HAP-1 (cell line): Measurements from ENCODE around the gene ZFP57.

Source experiments
- DNase-seq, 2 experiments: peaks; one replicate each; pipeline ENCODE4 v3.0.0-alpha.2; 2016 to 2020; ENCODE audit warnings: low spot score in 2 of 2
- H3K27me3 ChIP-seq: fragments of 250-450 bp; sonication (Bioruptor Pico); 2 replicates; pipeline ENCODE4 v1.5.1; 2020; ENCODE audit warnings: low read depth, mild to moderate bottlenecking, moderate library complexity
- H3K36me3 ChIP-seq: fragments of 250-450 bp; sonication (Bioruptor Pico); replicated peaks from 2 replicates; pipeline ENCODE4 v1.5.1; 2020; ENCODE audit warnings: mild to moderate bottlenecking
- H3K4me1 ChIP-seq: fragments of 250-450 bp; sonication (Bioruptor Pico); 2 replicates; pipeline ENCODE4 v1.5.1; 2020; ENCODE audit warnings: mild to moderate bottlenecking
- H3K4me3 ChIP-seq: fragments of 250-450 bp; sonication (Bioruptor Pico); 2 replicates; pipeline ENCODE4 v1.5.1; 2020; ENCODE audit warnings: mild to moderate bottlenecking, moderate library complexity
- H3K9me3 ChIP-seq: fragments of 250-450 bp; sonication (Bioruptor Pico); 2 replicates; pipeline ENCODE4 v1.5.1; 2020; ENCODE audit warnings: mild to moderate bottlenecking, moderate library complexity
- in situ Hi-C: fragments of 300-500 bp; cut with MboI; formaldehyde crosslinking; loops from 3 replicates; pipeline ENCODE4 v1.14.3; 2020; ENCODE audit warnings: low sequenced_read_pairs, inconsistent platforms, mixed read lengths

ZFP57 gene

GRCh38 chr6:29655658-29656057 is 25.3 kb downstream of the ZFP57 start:
- in situ Hi-C loops, result no loop called here
- no peaks in the 10 kb centered on the region for H3K27me3 ChIP-seq
- H3K9me3 ChIP-seq, result no peaks in the 10 kb centered on the region
- no peaks in the 10 kb centered on the region for H3K36me3 ChIP-seq
- H3K4me1 ChIP-seq, result no peaks in the 10 kb centered on the region
- DNase-seq, result no peak
- H3K4me3 ChIP-seq, result no peak overlapping the region

GRCh38 chr6:29653452-29654038 is 27.4 kb downstream of the ZFP57 start:
- in situ Hi-C loops, result no loop called here
- Histone ChIP-seq H3K4me1 (peaks cover 9% of the 10 kb centered on the region), H3K4me3 (no peak overlapping the region), H3K9me3 (no peaks in the 10 kb centered on the region), H3K36me3 (no peaks in the 10 kb centered on the region), H3K27me3 (no peaks in the 10 kb centered on the region)
- DNase-seq, result peak; percentile 69 to 71

- Histone ChIP-seq H3K27me3 (no peaks in the 10 kb centered on the region), H3K4me1 (peaks cover 9% of the 10 kb centered on the region), H3K36me3 (no peaks in the 10 kb centered on the region), H3K9me3 (no peaks in the 10 kb centered on the region), H3K4me3 (no peak overlapping the region)
- no peak for DNase-seq
- in situ Hi-C loops, result no loop called here
These were observed 28.8 kb downstream of the ZFP57 start for GRCh38 chr6:29652198-29652584.

- H3K36me3 ChIP-seq, result no peaks in the 10 kb centered on the region
These were observed 29.3 kb downstream of the ZFP57 start for GRCh38 chr6:29651413-29652197.

GRCh38 chr6:29649701-29650673 is 31.0 kb downstream of the ZFP57 start:
- in situ Hi-C loops, result no loop called here
- peak; percentile 92 to 99 for DNase-seq
- Histone ChIP-seq H3K4me1 (peaks cover 9% of the 10 kb centered on the region), H3K9me3 (no peaks in the 10 kb centered on the region), H3K27me3 (no peaks in the 10 kb centered on the region), H3K4me3 (peak overlapping the region; percentile 25), H3K36me3 (no peaks in the 10 kb centered on the region)

More at GRCh38 chr6:29651413-29652197, 29.3 kb downstream of the ZFP57 start:
- Histone ChIP-seq H3K27me3 (no peaks in the 10 kb centered on the region), H3K4me1 (peaks cover 9% of the 10 kb centered on the region), H3K9me3 (no peaks in the 10 kb centered on the region), H3K4me3 (no peak overlapping the region)
- in situ Hi-C loops, result no loop called here
- peak in 1 of 2 experiments; percentile 43 for DNase-seq

GRCh38 chr6:29647927-29648642 is 32.9 kb downstream of the ZFP57 start:
- in situ Hi-C loops, result no loop called here
- Histone ChIP-seq H3K27me3 (no peaks in the 10 kb centered on the region), H3K9me3 (no peaks in the 10 kb centered on the region), H3K4me1 (peaks cover 9% of the 10 kb centered on the region), H3K4me3 (no peak overlapping the region), H3K36me3 (no peaks in the 10 kb centered on the region)
- peak; percentile 39 to 51 for DNase-seq

GRCh38 chr6:29641430-29642148 is 39.4 kb downstream of the ZFP57 start:
- no peak for DNase-seq
- in situ Hi-C loops, result no loop called here
- Histone ChIP-seq H3K9me3 (no peaks in the 10 kb centered on the region), H3K4me1 (no peaks in the 10 kb centered on the region; the same call in 1 of the 2 replicates), H3K4me3 (no peak overlapping the region), H3K36me3 (no peaks in the 10 kb centered on the region), H3K27me3 (no peaks in the 10 kb centered on the region)

- DNase-seq, result no peak
- Histone ChIP-seq H3K4me3 (no peak overlapping the region), H3K9me3 (no peaks in the 10 kb centered on the region), H3K27me3 (no peaks in the 10 kb centered on the region), H3K36me3 (no peaks in the 10 kb centered on the region), H3K4me1 (no peaks in the 10 kb centered on the region; the same call in 1 of the 2 replicates)
- in situ Hi-C loops, result no loop called here
These were observed 43.7 kb downstream of the ZFP57 start for GRCh38 chr6:29637247-29637646.

- Histone ChIP-seq H3K36me3 (no peaks in the 10 kb centered on the region), H3K4me1 (peaks cover 14% of the 10 kb centered on the region), H3K9me3 (no peaks in the 10 kb centered on the region), H3K27me3 (no peaks in the 10 kb centered on the region), H3K4me3 (peak overlapping the region; percentile 67)
- in situ Hi-C loops, result no loop called here
- peak in 1 of 2 experiments; percentile 26 for DNase-seq
These were observed 47.4 kb downstream of the ZFP57 start for GRCh38 chr6:29633534-29633905.

GRCh38 chr6:29632789-29633533 is 48.0 kb downstream of the ZFP57 start, which contains the start of gene GABBR1:
Gene GABBR1 (minus strand): TSS chr6:29633183. CDS start chr6:29632385, 798 bp downstream.
- Histone ChIP-seq H3K36me3 (no peaks in the 10 kb centered on the region), H3K27me3 (no peaks in the 10 kb centered on the region), H3K4me3 (peak within 1 kb of the TSS; percentile 67), H3K9me3 (no peaks in the 10 kb centered on the region), H3K4me1 (peaks cover 14% of the 10 kb centered on the region)
- in situ Hi-C loops, result no loop called here
- DNase-seq, result peak; percentile 92 to 95

GRCh38 chr6:29631860-29632731 is 48.9 kb downstream of the ZFP57 start:
- DNase-seq, result peak; percentile 67 to 87
- H3K4me3 ChIP-seq, result peak overlapping the region; percentile 67
- no peaks in the 10 kb centered on the region for H3K36me3 ChIP-seq
- no peaks in the 10 kb centered on the region for H3K27me3 ChIP-seq
- no peaks in the 10 kb centered on the region for H3K9me3 ChIP-seq
- H3K4me1 ChIP-seq, result peaks cover 14% of the 10 kb centered on the region
- in situ Hi-C loops, result no loop called here
